Caki2 (cell line): ENCODE measurements around the gene PAXIP1. TPM values are rescaled to one million over a fixed set of nuclear protein-coding genes. Genes with fewer than 3 reads are reported as not detected.

Experiments
- DNase-seq: peaks from one replicate; pipeline ENCODE4 v3.0.0-alpha.2; 2015; ENCODE audit warnings: low read depth
- in situ Hi-C: cut with HindIII; loops from 2 replicates; pipeline ENCODE4 v1.10.0; 2016; ENCODE audit warnings: low sequenced_read_pairs, low pct_unique_long_range_greater_than_20kb, mixed read lengths
- total RNA-seq: library from RNA; depleted of rRNA; stranded (reverse); fragments of >200 nt; shearing (Covaris generic); gene quantifications from 2 replicates; pipeline ENCODE4 v1.2.3, GENCODE V29; 2014; ENCODE audit warnings: low replicate concordance

Gene PAXIP1
- total RNA-seq, 1 experiment from 2014 or later = 8.3 TPM

- in situ Hi-C loops = no loop called here
Observed at GRCh38 chr7:154997840-154998370, 5.0 kb downstream of the PAXIP1 start.

GRCh38 chr7:154996756-154997155, 6.2 kb downstream of the PAXIP1 start:
- in situ Hi-C loops = no loop called here
- no peak for DNase-seq

More at GRCh38 chr7:154997840-154998370, 5.0 kb downstream of the PAXIP1 start:
- DNase-seq = no peak

- in situ Hi-C loops = no loop called here
- no peak for DNase-seq
Observed at GRCh38 chr7:154996101-154996500, 6.8 kb downstream of the PAXIP1 start.

- no peak for DNase-seq
- in situ Hi-C loops = no loop called here
Observed at GRCh38 chr7:154994996-154995395, 7.9 kb downstream of the PAXIP1 start.

- in situ Hi-C loops = no loop called here
- DNase-seq = no peak
Observed at GRCh38 chr7:154990964-154991540, 11.9 kb downstream of the PAXIP1 start.

- in situ Hi-C loops = no loop called here
- DNase-seq = no peak
Observed at GRCh38 chr7:154987571-154987970, 15.4 kb downstream of the PAXIP1 start.

GRCh38 chr7:154986200-154986945, 16.6 kb downstream of the PAXIP1 start:
- no peak for DNase-seq
- in situ Hi-C loops = no loop called here

GRCh38 chr7:154985230-154985629, 17.7 kb downstream of the PAXIP1 start:
- DNase-seq = no peak
- in situ Hi-C loops = no loop called here

GRCh38 chr7:154984601-154985188, 18.2 kb downstream of the PAXIP1 start:
- in situ Hi-C loops = no loop called here
- DNase-seq = no peak

- DNase-seq = no peak
- in situ Hi-C loops = no loop called here
Observed at GRCh38 chr7:154978017-154978416, 24.9 kb downstream of the PAXIP1 start.

- in situ Hi-C loops = no loop called here
- DNase-seq = no peak
Observed at GRCh38 chr7:154977250-154977649, 25.7 kb downstream of the PAXIP1 start.

GRCh38 chr7:154976844-154977243, 26.1 kb downstream of the PAXIP1 start:
- in situ Hi-C loops = no loop called here
- no peak for DNase-seq

GRCh38 chr7:154975984-154976383, 26.9 kb downstream of the PAXIP1 start:
- in situ Hi-C loops = no loop called here
- DNase-seq = no peak

- DNase-seq = no peak
- in situ Hi-C loops = no loop called here
Observed at GRCh38 chr7:154973381-154973780, 29.5 kb downstream of the PAXIP1 start.

GRCh38 chr7:154968336-154969001, 34.5 kb downstream of the PAXIP1 start:
- no peak for DNase-seq
- in situ Hi-C loops = no loop called here

- no peak for DNase-seq
- in situ Hi-C loops = no loop called here
Observed at GRCh38 chr7:154967401-154967955, 35.4 kb downstream of the PAXIP1 start.

- no peak for DNase-seq
- in situ Hi-C loops = no loop called here
Observed at GRCh38 chr7:154965014-154965413, 37.9 kb downstream of the PAXIP1 start.

GRCh38 chr7:154960063-154960790, 42.7 kb downstream of the PAXIP1 start:
- in situ Hi-C loops = no loop called here

More at GRCh38 chr7:154960063-154960790, 42.7 kb downstream of the PAXIP1 start:
- peak; percentile 13 for DNase-seq
